Esophagus squamous epithelium (tissue), 5 donors: ENCODE data around the gene CDC34. TPM values are rescaled to one million over a fixed set of nuclear protein-coding genes. Genes with fewer than 3 reads are reported as not detected.

ENCODE experiments used
- DNase-seq: peaks from one replicate; lab custom pipeline; 2025; lab: John Stamatoyannopoulos, UW
- H3K27ac ChIP-seq, 4 donors: fragments of 200-600 bp; sonication (generic); one replicate each; pipeline ENCODE4 v1.5.1; 2016 to 2019; ENCODE audit warnings: mild to moderate bottlenecking in 1 of 4
- H3K27me3 ChIP-seq, 4 donors: fragments of 200-600 bp; sonication (generic); 1 replicate in 3 of 4; 2 replicates in 1 of 4; pipeline versions ENCODE4 v1.5.1 to v1.6.0; 2017 to 2021; ENCODE audit warnings: antibody characterized with exemption in 1 of 4
- H3K36me3 ChIP-seq, 3 donors: fragments of 200-600 bp; sonication (generic); one replicate each; pipeline ENCODE4 v1.5.1; 2016 to 2019
- H3K4me1 ChIP-seq, 3 donors: fragments of 200-600 bp; sonication (generic); one replicate each; pipeline ENCODE4 v1.5.1; 2017 to 2019
- H3K4me3 ChIP-seq, 4 donors: fragments of 200-600 bp; sonication (generic); 1 replicate in 3 of 4; 2 replicates in 1 of 4; pipeline ENCODE4 v1.5.1; 2016 to 2019; ENCODE audit warnings: mild to moderate bottlenecking in 2 of 4, moderate library complexity in 1 of 4
- H3K9me3 ChIP-seq, 3 donors: fragments of 200-600 bp; sonication (generic); one replicate each; pipeline ENCODE4 v1.5.1; 2016 to 2019
- POLR2A ChIP-seq, 4 donors: fragments of 450-650 bp; IDR thresholded peaks; one replicate each; pipeline ENCODE4 v1.6.1; 2017; ENCODE audit warnings: antibody characterized with exemption in 4 of 4, mild to moderate bottlenecking in 4 of 4, moderate library complexity in 3 of 4
- WGBS, 2 donors: methylation state at CpG; one replicate each; pipeline ENCODE4 v1.1.5; 2018; 5-methylcytosine and 5-hydroxymethylcytosine counted together
- intact Hi-C: fragments of 100-400 bp; cut with DNase I; formaldehyde crosslinking; loops from one replicate; pipeline ENCODE4 v1.15.0; 2022
- total RNA-seq, 4 donors: library from RNA; depleted of rRNA; stranded (reverse); fragments of >200 nt; gene quantifications; one replicate each; pipeline ENCODE4 v1.1.0, GENCODE V29; 2016
- TF ChIP-seq, protein P1 (sequence below), 6 experiments: fragments of 450-650 bp in 4 of 6; fragments of 200-600 bp in 2 of 6; sonication (generic) in 2 of 6; IDR thresholded peaks; one replicate each; pipeline ENCODE4 v1.5.1; 2016 to 2019; ENCODE audit warnings: antibody characterized with exemption in 6 of 6, mild to moderate bottlenecking in 4 of 6, moderate library complexity in 4 of 6
- donor health status: DM: yes; HTN: yes; CAD: no.

Gene CDC34
- total RNA-seq, 4 donors from 2014 or later = 33.5 to 53.5 (median 34.5) TPM

DNA sequence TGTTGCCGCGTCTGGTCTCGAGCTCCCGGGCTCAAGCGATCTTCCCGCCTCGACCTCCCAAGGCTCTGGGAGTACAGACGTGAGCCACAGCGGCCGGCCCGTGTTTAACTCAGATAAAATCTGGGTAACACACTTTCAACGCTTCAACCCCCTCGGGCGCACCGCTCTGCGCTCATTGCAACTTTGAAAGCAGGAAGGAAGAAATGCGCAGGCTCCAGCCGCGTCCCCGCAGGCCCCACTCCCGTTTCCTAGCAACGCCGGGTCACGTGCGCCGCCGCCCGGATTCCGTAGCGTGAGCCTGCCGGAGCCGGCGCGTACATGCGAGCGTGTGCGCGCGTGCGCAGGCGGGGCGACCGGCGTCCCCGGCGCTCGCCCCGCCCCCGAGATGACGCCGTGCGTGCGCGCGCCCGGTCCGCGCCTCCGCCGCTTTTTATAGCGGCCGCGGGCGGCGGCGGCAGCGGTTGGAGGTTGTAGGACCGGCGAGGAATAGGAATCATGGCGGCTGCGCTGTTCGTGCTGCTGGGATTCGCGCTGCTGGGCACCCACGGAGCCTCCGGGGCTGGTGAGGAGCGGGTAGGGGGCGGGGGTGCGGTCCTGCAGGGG is 40.7 kb downstream of the CDC34 start, which contains the start of gene BSG:
BSG (plus strand) TSS at position 457 of the 603 bp plus-strand sequence; CDS start at position 496, 39 bp downstream.
- TF ChIP-seq, protein P1, sequence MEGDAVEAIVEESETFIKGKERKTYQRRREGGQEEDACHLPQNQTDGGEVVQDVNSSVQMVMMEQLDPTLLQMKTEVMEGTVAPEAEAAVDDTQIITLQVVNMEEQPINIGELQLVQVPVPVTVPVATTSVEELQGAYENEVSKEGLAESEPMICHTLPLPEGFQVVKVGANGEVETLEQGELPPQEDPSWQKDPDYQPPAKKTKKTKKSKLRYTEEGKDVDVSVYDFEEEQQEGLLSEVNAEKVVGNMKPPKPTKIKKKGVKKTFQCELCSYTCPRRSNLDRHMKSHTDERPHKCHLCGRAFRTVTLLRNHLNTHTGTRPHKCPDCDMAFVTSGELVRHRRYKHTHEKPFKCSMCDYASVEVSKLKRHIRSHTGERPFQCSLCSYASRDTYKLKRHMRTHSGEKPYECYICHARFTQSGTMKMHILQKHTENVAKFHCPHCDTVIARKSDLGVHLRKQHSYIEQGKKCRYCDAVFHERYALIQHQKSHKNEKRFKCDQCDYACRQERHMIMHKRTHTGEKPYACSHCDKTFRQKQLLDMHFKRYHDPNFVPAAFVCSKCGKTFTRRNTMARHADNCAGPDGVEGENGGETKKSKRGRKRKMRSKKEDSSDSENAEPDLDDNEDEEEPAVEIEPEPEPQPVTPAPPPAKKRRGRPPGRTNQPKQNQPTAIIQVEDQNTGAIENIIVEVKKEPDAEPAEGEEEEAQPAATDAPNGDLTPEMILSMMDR (IDR thresholded peaks at IDR 0.05) = peak in 3 of 6 experiments; percentile 4 to 36 (median 24)
- peak in 3 of 4 donors; percentile 95 to 99 (median 98) for TF ChIP-seq POLR2A (IDR thresholded peaks at IDR 0.05)
- peak; percentile 90 for DNase-seq
- Histone ChIP-seq H3K9me3 (no peaks in the 10 kb centered on the region), H3K4me3 (peak within 1 kb of the TSS; percentile 69 to 100 (median 100)), H3K36me3 (peaks cover 0 to under 1% (median 0%) of the 10 kb centered on the region in 3 donors), H3K27ac (peak within 1 kb of the TSS; percentile 83 to 97 (median 95)), H3K27me3 (no peaks in the 10 kb centered on the region), H3K4me1 (peaks cover 31 to 58% (median 47%) of the 10 kb centered on the region in 3 donors)
- WGBS, 2 donors = 0% methylated on average over 4 of the region's 79 CpGs
- intact Hi-C loops = no loop called here

DNA sequence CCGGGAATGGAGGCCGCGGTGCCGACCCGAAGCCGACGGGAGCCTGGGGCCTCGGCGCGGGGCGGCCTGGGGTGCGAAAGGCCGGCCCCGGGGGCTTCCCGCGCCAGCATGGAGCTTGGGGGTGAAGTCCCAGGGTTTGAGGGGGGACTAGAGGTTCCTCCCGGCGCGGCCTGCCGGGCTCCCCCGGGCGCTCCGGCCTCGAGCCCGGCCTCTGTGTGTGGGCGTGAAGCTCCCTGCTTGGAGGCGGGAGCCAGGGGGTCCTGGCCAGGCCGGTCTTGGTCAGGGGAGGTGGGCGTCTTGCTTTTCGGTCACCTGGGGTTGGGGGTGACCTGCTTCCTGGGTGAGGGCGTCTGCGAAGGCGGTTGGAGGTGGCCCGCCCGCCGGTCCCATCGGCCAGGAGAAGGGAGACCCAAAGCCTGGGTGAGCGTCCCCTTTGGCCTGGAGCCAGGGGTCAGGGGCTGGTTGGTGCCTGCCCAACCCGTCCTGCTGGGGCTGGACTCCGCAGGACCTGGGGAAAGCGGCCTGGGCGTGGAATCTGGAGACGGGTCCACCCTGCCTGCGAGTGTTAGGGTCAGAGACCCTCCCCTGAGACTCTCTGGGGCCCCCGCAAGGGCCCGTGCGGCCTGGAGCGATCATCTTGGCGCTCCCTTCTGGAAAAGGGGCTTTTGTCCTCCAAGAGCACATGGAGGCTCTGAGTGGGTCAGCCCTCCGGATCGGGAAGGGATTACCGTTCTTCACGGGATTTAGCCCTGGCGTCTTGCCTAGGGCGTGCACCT is 41.4 kb downstream of the CDC34 start:
- 0% methylated on average over 4 of the region's 55 CpGs; no CpG with 5 or more reads in 1 of the 2 donors for WGBS, 2 donors
- peak overlapping the region; percentile 83 to 97 (median 93) for H3K27ac ChIP-seq
- no peaks in the 10 kb centered on the region for H3K9me3 ChIP-seq
- intact Hi-C loops = no loop called here
- peaks cover 31 to 64% (median 47%) of the 10 kb centered on the region in 3 donors for H3K4me1 ChIP-seq
- no peak for DNase-seq
- H3K27me3 ChIP-seq = no peaks in the 10 kb centered on the region
- H3K36me3 ChIP-seq = peaks cover 0 to 8% (median 0%) of the 10 kb centered on the region in 3 donors
- no peak for TF ChIP-seq POLR2A (IDR thresholded peaks at IDR 0.05)
- TF ChIP-seq, protein P1 (IDR thresholded peaks at IDR 0.05) = no peak
- H3K4me3 ChIP-seq = peak overlapping the region; percentile 69 to 100 (median 100)

DNA sequence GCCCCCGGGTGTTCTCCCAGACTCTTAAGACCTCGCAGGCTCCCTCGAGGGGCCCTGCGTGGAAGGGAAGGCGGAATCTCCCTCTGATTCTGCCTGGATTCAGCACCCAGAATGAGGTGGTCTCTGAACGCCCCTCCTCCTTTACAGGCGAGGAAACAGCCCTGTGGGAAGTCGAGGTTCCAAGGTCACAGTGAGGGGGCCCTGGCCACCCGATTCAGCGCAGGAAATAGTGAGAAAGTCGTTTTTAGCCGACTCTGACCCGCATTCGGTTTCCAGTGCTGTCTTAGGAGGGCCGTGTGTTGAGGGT is 41.9 kb downstream of the CDC34 start:
- H3K4me3 ChIP-seq = peak overlapping the region; percentile 69 to 100 (median 100)
- H3K27ac ChIP-seq = peak overlapping the region; percentile 83 to 97 (median 93)
- H3K36me3 ChIP-seq = peaks cover 0 to 13% (median 0%) of the 10 kb centered on the region in 3 donors
- intact Hi-C loops = no loop called here
- WGBS, 2 donors = 0% methylated on average over 5 to 7 of the region's 15 CpGs
- H3K4me1 ChIP-seq = peaks cover 31 to 70% (median 47%) of the 10 kb centered on the region in 3 donors
- no peaks in the 10 kb centered on the region for H3K9me3 ChIP-seq
- DNase-seq = no peak
- TF ChIP-seq POLR2A (IDR thresholded peaks at IDR 0.05) = no peak
- TF ChIP-seq, protein P1 (IDR thresholded peaks at IDR 0.05) = no peak
- no peaks in the 10 kb centered on the region for H3K27me3 ChIP-seq

DNA sequence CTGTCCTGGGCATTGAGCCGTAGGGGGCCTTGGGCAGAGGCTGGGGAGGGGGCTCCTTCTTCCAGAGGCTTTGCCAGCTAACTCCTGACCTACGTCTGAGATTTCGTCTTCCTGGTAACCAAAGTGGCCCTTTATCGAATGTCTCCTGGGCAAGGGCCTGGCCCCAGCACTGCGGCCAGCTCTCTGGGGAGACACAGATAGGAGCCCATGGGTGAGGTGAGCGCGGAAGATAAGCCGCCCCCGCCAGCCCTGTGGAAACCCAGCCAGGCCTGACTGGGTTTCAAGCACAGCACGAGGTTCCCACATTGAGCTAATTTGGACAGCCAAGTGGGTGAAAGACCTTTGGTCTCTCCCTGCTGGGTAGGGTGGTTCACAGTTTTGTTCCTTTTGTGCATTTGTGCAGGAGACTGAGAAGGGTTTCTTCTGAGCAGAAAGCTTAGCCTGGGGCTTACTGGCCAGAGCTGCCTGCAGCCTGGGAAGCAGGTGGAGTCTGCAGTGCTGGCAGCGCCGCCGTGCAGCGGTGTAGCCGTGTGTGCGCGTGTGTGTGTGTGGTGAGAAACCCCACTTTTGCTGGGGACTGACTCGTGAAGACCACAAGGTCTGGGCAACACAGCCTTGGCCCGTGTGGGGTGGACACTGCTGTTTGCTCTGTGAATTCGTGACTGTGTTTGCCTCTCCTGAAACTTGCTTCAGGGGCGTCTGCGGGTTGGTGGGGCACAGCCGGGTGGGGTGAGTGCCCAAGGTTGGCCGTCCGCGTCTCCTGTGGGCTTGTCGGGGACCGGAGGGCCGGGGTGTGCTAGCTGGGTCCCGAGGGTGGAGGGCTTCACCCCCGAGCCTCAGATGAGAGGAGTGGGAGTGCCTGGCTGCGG is 43.3 kb downstream of the CDC34 start:
- WGBS, 2 donors = 19 to 47% methylated on average over 6 to 10 of the region's 32 CpGs
- peak overlapping the region; percentile 8 to 57 (median 14) for H3K4me3 ChIP-seq
- peaks cover 6 to 27% (median 8%) of the 10 kb centered on the region in 3 donors for H3K36me3 ChIP-seq
- intact Hi-C loops = no loop called here
- H3K4me1 ChIP-seq = peaks cover 31 to 80% (median 47%) of the 10 kb centered on the region in 3 donors
- H3K27ac ChIP-seq = peak overlapping the region; percentile 7 to 52 (median 32)
- H3K9me3 ChIP-seq = no peaks in the 10 kb centered on the region
- DNase-seq = no peak
- no peaks in the 10 kb centered on the region for H3K27me3 ChIP-seq
- TF ChIP-seq POLR2A (IDR thresholded peaks at IDR 0.05) = no peak
- TF ChIP-seq, protein P1 (IDR thresholded peaks at IDR 0.05) = no peak
